IPS-18a (cell line): Measurements from ENCODE around the gene TAF1D.
"Not testable (repeated sequence)": the region's sequence is repeated elsewhere in the genome, so short reads cannot be mapped to it uniquely, and the experiment has no call there.

Source experiments
- H3K27ac ChIP-seq: one replicate; pipeline ENCODE4 v1.5.1; 2013; ENCODE audit warnings: low read length
- H3K27me3 ChIP-seq: one replicate; pipeline ENCODE4 v1.6.1; 2013; ENCODE audit warnings: mild to moderate bottlenecking, low read length; ENCODE audit not compliant: control insufficient read depth, insufficient read depth
- H3K36me3 ChIP-seq: one replicate; pipeline ENCODE4 v1.6.1; 2013; ENCODE audit warnings: low read depth, low read length; ENCODE audit not compliant: control insufficient read depth
- H3K4me1 ChIP-seq: one replicate; pipeline ENCODE4 v1.6.1; 2013; ENCODE audit warnings: low read depth, low read length; ENCODE audit not compliant: control insufficient read depth
- H3K4me3 ChIP-seq: one replicate; pipeline ENCODE4 v1.5.1; 2013; ENCODE audit warnings: low read length
- H3K9ac ChIP-seq: one replicate; pipeline ENCODE4 v1.6.1; 2013; ENCODE audit warnings: mild to moderate bottlenecking, low read length, moderate library complexity
- H3K9me3 ChIP-seq: one replicate; pipeline ENCODE4 v1.6.1; 2013; ENCODE audit warnings: low read depth, low read length; ENCODE audit not compliant: control insufficient read depth

The TAF1D gene

GRCh38 chr11:93745005-93745755 is 3.9 kb upstream of the TAF1D start:
- not testable (repeated sequence) for H3K27ac ChIP-seq, H3K4me1 ChIP-seq, H3K36me3 ChIP-seq, H3K9me3 ChIP-seq, H3K4me3 ChIP-seq, H3K9ac ChIP-seq, H3K27me3 ChIP-seq

GRCh38 chr11:93744669-93745004 is 3.3 kb upstream of the TAF1D start:
- H3K27me3 ChIP-seq = no peaks in the 10 kb centered on the region
- no peak overlapping the region for H3K9ac ChIP-seq
- no peak overlapping the region for H3K27ac ChIP-seq
- H3K9me3 ChIP-seq = no peaks in the 10 kb centered on the region
- peaks cover 6% of the 10 kb centered on the region for H3K36me3 ChIP-seq
- no peak overlapping the region for H3K4me3 ChIP-seq
- H3K4me1 ChIP-seq = no peaks in the 10 kb centered on the region

- no peak overlapping the region for H3K9ac ChIP-seq
- no peaks in the 10 kb centered on the region for H3K27me3 ChIP-seq
- H3K27ac ChIP-seq = no peak overlapping the region
- no peak overlapping the region for H3K4me3 ChIP-seq
- H3K9me3 ChIP-seq = no peaks in the 10 kb centered on the region
- peaks cover 20% of the 10 kb centered on the region for H3K36me3 ChIP-seq
- H3K4me1 ChIP-seq = peaks cover 10% of the 10 kb centered on the region
These were observed 2.0 kb upstream of the TAF1D start for GRCh38 chr11:93743291-93743690.

GRCh38 chr11:93741882-93742226 is 559 bp upstream of the TAF1D start:
- Histone ChIP-seq H3K4me3 (peak overlapping the region; percentile 90), H3K27me3 (no peaks in the 10 kb centered on the region), H3K4me1 (peaks cover 17% of the 10 kb centered on the region), H3K9ac (peak overlapping the region; percentile 98), H3K36me3 (peaks cover 34% of the 10 kb centered on the region), H3K9me3 (no peaks in the 10 kb centered on the region), H3K27ac (peak overlapping the region; percentile 49)

GRCh38 chr11:93740730-93741093 is 583 bp downstream of the TAF1D start:
- no peaks in the 10 kb centered on the region for H3K27me3 ChIP-seq
- peak overlapping the region; percentile 98 for H3K9ac ChIP-seq
- peak overlapping the region; percentile 89 for H3K27ac ChIP-seq
- no peaks in the 10 kb centered on the region for H3K9me3 ChIP-seq
- H3K36me3 ChIP-seq = peaks cover 46% of the 10 kb centered on the region
- peak overlapping the region; percentile 90 for H3K4me3 ChIP-seq
- peaks cover 17% of the 10 kb centered on the region for H3K4me1 ChIP-seq

- Histone ChIP-seq H3K27ac (peak overlapping the region; percentile 89), H3K27me3 (no peaks in the 10 kb centered on the region), H3K9me3 (no peaks in the 10 kb centered on the region), H3K36me3 (peaks cover 51% of the 10 kb centered on the region), H3K4me1 (peaks cover 17% of the 10 kb centered on the region), H3K4me3 (peak overlapping the region; percentile 90), H3K9ac (peak overlapping the region; percentile 98)
These were observed 1.1 kb downstream of the TAF1D start for GRCh38 chr11:93740031-93740729.

- no peaks in the 10 kb centered on the region for H3K9me3 ChIP-seq
- peak overlapping the region; percentile 90 for H3K4me3 ChIP-seq
- no peak overlapping the region for H3K27ac ChIP-seq
- H3K9ac ChIP-seq = peak overlapping the region; percentile 98
- H3K36me3 ChIP-seq = peaks cover 66% of the 10 kb centered on the region
- peaks cover 17% of the 10 kb centered on the region for H3K4me1 ChIP-seq
- no peaks in the 10 kb centered on the region for H3K27me3 ChIP-seq
These were observed 2.6 kb downstream of the TAF1D start for GRCh38 chr11:93738647-93739081.

- Histone ChIP-seq H3K9me3 (no peaks in the 10 kb centered on the region), H3K27ac (no peak overlapping the region), H3K27me3 (no peaks in the 10 kb centered on the region), H3K9ac (peak overlapping the region; percentile 98), H3K4me1 (peaks cover 17% of the 10 kb centered on the region), H3K4me3 (peak overlapping the region; percentile 90), H3K36me3 (peaks cover 72% of the 10 kb centered on the region)
These were observed 3.2 kb downstream of the TAF1D start for GRCh38 chr11:93737904-93738612.

- no peaks in the 10 kb centered on the region for H3K27me3 ChIP-seq
- peaks cover 17% of the 10 kb centered on the region for H3K4me1 ChIP-seq
- peak overlapping the region; percentile 28 for H3K4me3 ChIP-seq
- no peak overlapping the region for H3K27ac ChIP-seq
- H3K9me3 ChIP-seq = no peaks in the 10 kb centered on the region
- peaks cover 91% of the 10 kb centered on the region for H3K36me3 ChIP-seq
- H3K9ac ChIP-seq = peak overlapping the region; percentile 10
These were observed 5.2 kb downstream of the TAF1D start for GRCh38 chr11:93736129-93736528.

GRCh38 chr11:93735627-93736026 is 5.7 kb downstream of the TAF1D start:
- H3K27ac ChIP-seq = no peak overlapping the region

GRCh38 chr11:93734427-93735222 is 6.7 kb downstream of the TAF1D start:
- H3K27ac ChIP-seq = no peak overlapping the region
- H3K9me3 ChIP-seq = no peaks in the 10 kb centered on the region
- no peak overlapping the region for H3K9ac ChIP-seq
- no peaks in the 10 kb centered on the region for H3K27me3 ChIP-seq
- peaks cover 100% of the 10 kb centered on the region for H3K36me3 ChIP-seq
- H3K4me3 ChIP-seq = no peak overlapping the region
- H3K4me1 ChIP-seq = peaks cover 17% of the 10 kb centered on the region

More at GRCh38 chr11:93735627-93736026, 5.7 kb downstream of the TAF1D start:
- Histone ChIP-seq H3K9me3 (no peaks in the 10 kb centered on the region), H3K27me3 (no peaks in the 10 kb centered on the region), H3K9ac (no peak overlapping the region), H3K36me3 (peaks cover 96% of the 10 kb centered on the region), H3K4me3 (peak overlapping the region; percentile 7), H3K4me1 (peaks cover 17% of the 10 kb centered on the region)
